Mucosa of stomach (tissue), 1 donor: ENCODE measurements around the gene UBE2R2.
"Not testable (repeated sequence)": the region's sequence is repeated elsewhere in the genome, so short reads cannot be mapped to it uniquely, and the experiment has no call there.

Source experiments
- H3K27me3 ChIP-seq: one replicate; pipeline ENCODE4 v1.7.0; 2013; ENCODE audit warnings: mild to moderate bottlenecking, low read length; ENCODE audit not compliant: control insufficient read depth, insufficient read depth
- H3K36me3 ChIP-seq: one replicate; pipeline ENCODE4 v1.7.0; 2013; ENCODE audit warnings: low read length; ENCODE audit not compliant: control insufficient read depth, insufficient read depth
- H3K4me1 ChIP-seq: one replicate; pipeline ENCODE4 v1.7.0; 2013; ENCODE audit warnings: mild to moderate bottlenecking, low read length; ENCODE audit not compliant: control insufficient read depth, insufficient read depth
- H3K4me3 ChIP-seq: one replicate; pipeline ENCODE4 v1.7.0; 2013; ENCODE audit warnings: low read length
- H3K9ac ChIP-seq: one replicate; pipeline ENCODE4 v1.7.0; 2013; ENCODE audit warnings: mild to moderate bottlenecking, low read length, moderate library complexity
- H3K9me3 ChIP-seq: one replicate; pipeline ENCODE4 v1.7.0; 2013; ENCODE audit warnings: mild to moderate bottlenecking, low read length, moderate library complexity; ENCODE audit not compliant: control insufficient read depth
- donor health status: Pancreatic carcinoma.

UBE2R2 gene

DNA sequence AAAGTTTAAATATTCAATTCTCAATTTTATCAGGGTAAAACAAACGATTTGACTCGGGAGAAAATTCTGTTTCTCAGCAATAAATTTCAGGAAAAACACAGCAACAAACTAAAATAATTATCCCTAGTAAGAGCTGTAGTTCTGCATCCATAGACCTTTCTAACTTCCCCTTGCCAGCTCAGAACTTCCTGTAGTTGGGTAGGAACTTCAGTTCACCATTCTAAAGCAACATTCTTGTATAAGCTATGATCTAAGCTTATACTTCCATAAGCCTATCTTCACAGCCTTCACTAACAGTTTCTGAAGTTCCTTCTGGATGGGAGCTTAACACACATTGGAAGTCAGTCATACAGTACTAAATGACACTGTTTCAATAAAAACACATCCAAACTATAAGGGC lies 135.1 kb downstream of the UBE2R2 start:
- Histone ChIP-seq H3K9ac (no peak overlapping the region), H3K36me3 (no peaks in the 10 kb centered on the region), H3K4me1 (no peaks in the 10 kb centered on the region)

DNA sequence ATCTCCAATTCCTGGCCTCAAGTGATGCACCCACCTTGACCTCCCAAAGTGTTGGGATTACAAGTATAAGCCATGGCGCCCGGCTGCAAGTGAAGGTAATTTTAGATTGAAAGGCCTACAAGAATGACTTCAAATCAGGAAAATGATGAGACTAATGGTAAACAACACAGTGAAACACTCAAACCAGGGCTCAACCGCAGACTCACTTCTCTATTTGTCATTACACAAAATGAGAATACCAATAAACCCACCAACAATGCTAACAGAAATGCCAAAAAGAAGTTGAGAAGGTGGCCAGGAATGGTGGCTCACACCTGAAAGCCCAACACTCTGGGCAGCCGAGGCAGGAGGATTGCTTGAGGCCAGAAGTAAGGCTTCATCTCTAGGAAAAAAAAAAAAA lies 139.6 kb downstream of the UBE2R2 start:
- no peaks in the 10 kb centered on the region for H3K4me1 ChIP-seq
- no peaks in the 10 kb centered on the region for H3K36me3 ChIP-seq
- H3K27me3 ChIP-seq = no peaks in the 10 kb centered on the region
- H3K4me3 ChIP-seq = no peak overlapping the region
- H3K9ac ChIP-seq = no peak overlapping the region
- H3K9me3 ChIP-seq = no peaks in the 10 kb centered on the region

More for the DNA sequence above, 135.1 kb downstream of the UBE2R2 start:
- H3K4me3 ChIP-seq = no peak overlapping the region
- no peaks in the 10 kb centered on the region for H3K9me3 ChIP-seq
- H3K27me3 ChIP-seq = no peaks in the 10 kb centered on the region

GRCh38 chr9:33959725-33960124 lies 142.8 kb downstream of the UBE2R2 start:
- Histone ChIP-seq H3K4me1 (no peaks in the 10 kb centered on the region), H3K9ac (no peak overlapping the region), H3K9me3 (no peaks in the 10 kb centered on the region), H3K36me3 (no peaks in the 10 kb centered on the region), H3K4me3 (no peak overlapping the region), H3K27me3 (no peaks in the 10 kb centered on the region)

GRCh38 chr9:33962468-33962867 lies 145.5 kb downstream of the UBE2R2 start:
- H3K4me3 ChIP-seq, H3K9me3 ChIP-seq, H3K9ac ChIP-seq, H3K27me3 ChIP-seq, H3K4me1 ChIP-seq, H3K36me3 ChIP-seq: not testable (repeated sequence)

DNA sequence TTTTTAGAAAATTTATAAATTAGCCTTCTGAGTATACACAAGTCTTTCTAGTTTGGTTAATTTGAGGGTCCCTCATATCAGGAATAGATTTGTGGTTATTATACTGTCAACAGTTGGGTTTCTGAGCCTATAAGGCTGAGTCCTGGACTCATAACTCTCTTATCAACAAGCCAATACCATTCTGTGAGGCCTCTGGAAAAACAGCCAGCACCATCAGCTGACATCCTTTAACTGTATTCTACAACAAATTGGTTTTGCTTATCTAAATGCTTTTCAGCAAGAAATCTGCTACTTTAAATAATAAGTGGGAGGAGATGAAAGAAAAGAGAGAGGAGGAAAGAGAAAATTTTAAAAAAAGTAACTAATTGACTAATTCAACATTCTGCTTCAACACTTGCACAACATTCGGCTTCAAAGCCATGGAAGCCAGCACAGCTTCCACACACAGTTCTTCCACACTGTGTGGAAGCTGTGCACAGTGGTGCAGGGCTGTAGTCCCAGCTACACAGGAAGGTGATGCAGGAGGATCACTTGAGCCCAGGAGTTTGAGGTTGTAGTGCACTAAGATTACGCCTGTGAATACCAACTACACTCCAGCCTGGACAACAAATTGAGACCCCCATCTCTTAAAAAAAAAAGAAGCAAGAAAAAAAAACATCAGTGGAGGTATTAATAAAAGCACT lies 147.3 kb downstream of the UBE2R2 start:
- no peak overlapping the region for H3K9ac ChIP-seq
- no peaks in the 10 kb centered on the region for H3K27me3 ChIP-seq
- no peaks in the 10 kb centered on the region for H3K36me3 ChIP-seq
- no peak overlapping the region for H3K4me3 ChIP-seq
- H3K9me3 ChIP-seq = no peaks in the 10 kb centered on the region
- no peaks in the 10 kb centered on the region for H3K4me1 ChIP-seq
